ENCODE results near the gene SH2D6.

DNA sequence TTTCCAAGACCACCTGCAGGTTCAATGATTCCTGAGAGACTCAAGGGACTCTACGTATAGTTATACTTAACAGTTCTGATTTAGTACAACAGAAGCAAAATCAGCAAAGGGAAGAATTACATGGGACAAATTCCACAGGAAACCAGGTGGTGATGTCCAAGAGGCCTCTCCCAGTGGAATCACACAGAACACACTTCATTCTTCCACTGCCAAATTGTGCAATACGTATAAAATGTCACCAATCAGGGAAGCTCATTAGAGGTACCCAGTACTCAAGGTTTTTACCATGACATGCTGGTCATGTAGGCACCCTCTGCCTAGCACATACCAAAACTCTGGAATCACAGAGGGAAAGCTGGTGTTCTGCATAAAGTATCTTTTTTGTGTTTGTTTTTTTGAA, 30.8 kb upstream of the SH2D6 start:
- TF ChIP-seq, protein P1, sequence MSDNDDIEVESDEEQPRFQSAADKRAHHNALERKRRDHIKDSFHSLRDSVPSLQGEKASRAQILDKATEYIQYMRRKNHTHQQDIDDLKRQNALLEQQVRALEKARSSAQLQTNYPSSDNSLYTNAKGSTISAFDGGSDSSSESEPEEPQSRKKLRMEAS (IDR thresholded peaks at IDR 0.05): no peak
- TF ChIP-seq, protein P2, sequence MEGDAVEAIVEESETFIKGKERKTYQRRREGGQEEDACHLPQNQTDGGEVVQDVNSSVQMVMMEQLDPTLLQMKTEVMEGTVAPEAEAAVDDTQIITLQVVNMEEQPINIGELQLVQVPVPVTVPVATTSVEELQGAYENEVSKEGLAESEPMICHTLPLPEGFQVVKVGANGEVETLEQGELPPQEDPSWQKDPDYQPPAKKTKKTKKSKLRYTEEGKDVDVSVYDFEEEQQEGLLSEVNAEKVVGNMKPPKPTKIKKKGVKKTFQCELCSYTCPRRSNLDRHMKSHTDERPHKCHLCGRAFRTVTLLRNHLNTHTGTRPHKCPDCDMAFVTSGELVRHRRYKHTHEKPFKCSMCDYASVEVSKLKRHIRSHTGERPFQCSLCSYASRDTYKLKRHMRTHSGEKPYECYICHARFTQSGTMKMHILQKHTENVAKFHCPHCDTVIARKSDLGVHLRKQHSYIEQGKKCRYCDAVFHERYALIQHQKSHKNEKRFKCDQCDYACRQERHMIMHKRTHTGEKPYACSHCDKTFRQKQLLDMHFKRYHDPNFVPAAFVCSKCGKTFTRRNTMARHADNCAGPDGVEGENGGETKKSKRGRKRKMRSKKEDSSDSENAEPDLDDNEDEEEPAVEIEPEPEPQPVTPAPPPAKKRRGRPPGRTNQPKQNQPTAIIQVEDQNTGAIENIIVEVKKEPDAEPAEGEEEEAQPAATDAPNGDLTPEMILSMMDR (IDR thresholded peaks at IDR 0.05): no peak
- TF ChIP-seq GATA3 (IDR thresholded peaks at IDR 0.05; ENCODE audit: borderline replicate concordance) (no peak), CHD2 (IDR thresholded peaks at IDR 0.05; ENCODE audit: low read length, partially characterized antibody) (no peak), RCOR1 (IDR thresholded peaks at IDR 0.05; ENCODE audit: low read depth, low read length) (no peak)
- TF ChIP-seq, protein P3, sequence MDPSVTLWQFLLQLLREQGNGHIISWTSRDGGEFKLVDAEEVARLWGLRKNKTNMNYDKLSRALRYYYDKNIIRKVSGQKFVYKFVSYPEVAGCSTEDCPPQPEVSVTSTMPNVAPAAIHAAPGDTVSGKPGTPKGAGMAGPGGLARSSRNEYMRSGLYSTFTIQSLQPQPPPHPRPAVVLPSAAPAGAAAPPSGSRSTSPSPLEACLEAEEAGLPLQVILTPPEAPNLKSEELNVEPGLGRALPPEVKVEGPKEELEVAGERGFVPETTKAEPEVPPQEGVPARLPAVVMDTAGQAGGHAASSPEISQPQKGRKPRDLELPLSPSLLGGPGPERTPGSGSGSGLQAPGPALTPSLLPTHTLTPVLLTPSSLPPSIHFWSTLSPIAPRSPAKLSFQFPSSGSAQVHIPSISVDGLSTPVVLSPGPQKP (IDR thresholded peaks at IDR 0.05; ENCODE audit: low read depth, low read length): no peak
